Karpas-422 (cell line): ENCODE data around the gene CD7. TPM values are rescaled to one million over a fixed set of nuclear protein-coding genes. Genes with fewer than 3 reads are reported as not detected.

ENCODE experiments used
- DNase-seq: peaks from one replicate; pipeline ENCODE4 v3.0.0-alpha.2; 2015
- H2AFZ ChIP-seq: fragments of 200-600 bp; sonication (generic); 2 replicates; pipeline ENCODE4 v1.6.1; 2014; ENCODE audit warnings: antibody characterized with exemption, low read length, mixed read lengths
- H3K27ac ChIP-seq: fragments of 200-600 bp; sonication (generic); 2 replicates; pipeline ENCODE4 v1.5.1; 2014; ENCODE audit warnings: mild to moderate bottlenecking, low read length, moderate library complexity
- H3K27me3 ChIP-seq: fragments of 200-600 bp; sonication (generic); 2 replicates; pipeline ENCODE4 v1.6.1; 2014; ENCODE audit warnings: low read length, mixed read lengths
- H3K36me3 ChIP-seq: fragments of 200-600 bp; sonication (generic); 2 replicates; pipeline ENCODE4 v1.6.1; 2014; ENCODE audit warnings: low read length, mixed read lengths; ENCODE audit not compliant: insufficient read depth
- H3K4me1 ChIP-seq: fragments of 200-600 bp; sonication (generic); 2 replicates; pipeline ENCODE4 v1.6.1; 2014; ENCODE audit warnings: mild to moderate bottlenecking, low read length, mixed read lengths
- H3K4me2 ChIP-seq: fragments of 200-600 bp; sonication (generic); 2 replicates; pipeline ENCODE4 v1.6.1; 2014; ENCODE audit warnings: low read length, low read depth, mild to moderate bottlenecking; ENCODE audit not compliant: poor library complexity, severe bottlenecking
- H3K4me3 ChIP-seq: fragments of 200-600 bp; sonication (generic); 2 replicates; pipeline ENCODE4 v1.5.1; 2014; ENCODE audit warnings: mild to moderate bottlenecking, antibody characterized with exemption, low read length, mixed read lengths
- H3K79me2 ChIP-seq: fragments of 200-600 bp; sonication (generic); 2 replicates; pipeline ENCODE4 v1.6.1; 2014; ENCODE audit warnings: mild to moderate bottlenecking, low read length, mixed read lengths
- H3K9ac ChIP-seq: fragments of 200-600 bp; sonication (generic); 2 replicates; pipeline ENCODE4 v1.6.0; 2014; ENCODE audit warnings: low read length
- H3K9me2 ChIP-seq: fragments of 200-600 bp; sonication (generic), shearing (Covaris generic); replicated peaks from 2 replicates; pipeline ENCODE4 v1.6.0; 2014; ENCODE audit warnings: mild to moderate bottlenecking, low read length, moderate library complexity; ENCODE audit not compliant: insufficient read depth
- H3K9me3 ChIP-seq: fragments of 300-700, 200-600 bp; sonication (generic); 2 replicates; pipeline ENCODE4 v1.6.1; 2014; ENCODE audit warnings: low read length, mixed read lengths
- H4K20me1 ChIP-seq: fragments of 200-600 bp; sonication (generic); 2 replicates; pipeline ENCODE4 v1.6.1; 2014; ENCODE audit warnings: mild to moderate bottlenecking, antibody characterized with exemption, low read length, low read depth; ENCODE audit not compliant: insufficient read depth
- total RNA-seq: library from RNA; depleted of rRNA; stranded (reverse); fragments of >200 nt; shearing (Covaris generic); gene quantifications from 2 replicates; pipeline ENCODE4 v1.2.3, GENCODE V29; 2014; ENCODE audit warnings: low replicate concordance

Gene CD7
- total RNA-seq, 1 experiment from 2014 or later: not detected

- H3K9ac ChIP-seq: no peak overlapping the region
- H3K9me3 ChIP-seq: no peaks in the 10 kb centered on the region; the same call in 1 of the 2 replicates
- no peaks in the 10 kb centered on the region for H3K9me2 ChIP-seq
- peaks cover 7% of the 10 kb centered on the region; the same call in 1 of the 2 replicates for H3K4me1 ChIP-seq
- no peaks in the 10 kb centered on the region for H3K36me3 ChIP-seq
- no peak overlapping the region for H2AFZ ChIP-seq
- H3K27ac ChIP-seq: no peak overlapping the region
- H3K4me3 ChIP-seq: no peak overlapping the region
- peak; percentile 69 for DNase-seq
- H3K4me2 ChIP-seq: no peak overlapping the region
- H3K27me3 ChIP-seq: no peaks in the 10 kb centered on the region
- no peaks in the 10 kb centered on the region for H4K20me1 ChIP-seq
- no peaks in the 10 kb centered on the region for H3K79me2 ChIP-seq
These were observed 3.8 kb upstream of the CD7 start for GRCh38 chr17:82320956-82321927.

- Histone ChIP-seq H3K36me3 (no peaks in the 10 kb centered on the region), H3K4me1 (peaks cover 7% of the 10 kb centered on the region; the same call in 1 of the 2 replicates), H3K4me2 (no peak overlapping the region), H2AFZ (no peak overlapping the region), H3K27me3 (no peaks in the 10 kb centered on the region), H4K20me1 (no peaks in the 10 kb centered on the region), H3K4me3 (no peak overlapping the region), H3K9me3 (no peaks in the 10 kb centered on the region; the same call in 1 of the 2 replicates), H3K27ac (no peak overlapping the region), H3K9ac (no peak overlapping the region), H3K9me2 (no peaks in the 10 kb centered on the region), H3K79me2 (no peaks in the 10 kb centered on the region)
- DNase-seq: no peak
These were observed 2.9 kb upstream of the CD7 start for GRCh38 chr17:82320140-82320840.

- DNase-seq: no peak
- Histone ChIP-seq H3K9me3 (no peaks in the 10 kb centered on the region; the same call in 1 of the 2 replicates), H3K36me3 (no peaks in the 10 kb centered on the region), H3K4me3 (no peak overlapping the region), H3K79me2 (no peaks in the 10 kb centered on the region), H3K9me2 (no peaks in the 10 kb centered on the region), H3K4me1 (peaks cover 2% of the 10 kb centered on the region; the same call in 1 of the 2 replicates), H4K20me1 (no peaks in the 10 kb centered on the region), H3K27me3 (no peaks in the 10 kb centered on the region), H3K4me2 (no peak overlapping the region), H3K27ac (no peak overlapping the region), H3K9ac (no peak overlapping the region), H2AFZ (no peak overlapping the region)
These were observed 2.2 kb upstream of the CD7 start for GRCh38 chr17:82319619-82320062.

- H3K4me2 ChIP-seq: no peak overlapping the region
- no peaks in the 10 kb centered on the region; the same call in 1 of the 2 replicates for H3K9me3 ChIP-seq
These were observed 1.6 kb upstream of the CD7 start for GRCh38 chr17:82318772-82319606.

GRCh38 chr17:82318169-82318498, 726 bp upstream of the CD7 start:
- Histone ChIP-seq H3K36me3 (no peaks in the 10 kb centered on the region), H3K4me1 (no peaks in the 10 kb centered on the region), H3K9me3 (no peaks in the 10 kb centered on the region; the same call in 1 of the 2 replicates), H3K9me2 (no peaks in the 10 kb centered on the region), H3K79me2 (no peaks in the 10 kb centered on the region), H4K20me1 (no peaks in the 10 kb centered on the region), H3K27me3 (no peaks in the 10 kb centered on the region), H3K4me3 (no peak overlapping the region), H3K27ac (no peak overlapping the region), H3K4me2 (no peak overlapping the region), H3K9ac (no peak overlapping the region), H2AFZ (no peak overlapping the region)
- no peak for DNase-seq

More at GRCh38 chr17:82318772-82319606, 1.6 kb upstream of the CD7 start:
- H3K79me2 ChIP-seq: no peaks in the 10 kb centered on the region
- H3K9ac ChIP-seq: no peak overlapping the region
- no peaks in the 10 kb centered on the region for H3K36me3 ChIP-seq
- no peaks in the 10 kb centered on the region for H3K9me2 ChIP-seq
- no peaks in the 10 kb centered on the region for H3K27me3 ChIP-seq
- H3K4me3 ChIP-seq: no peak overlapping the region
- H4K20me1 ChIP-seq: no peaks in the 10 kb centered on the region
- H2AFZ ChIP-seq: no peak overlapping the region
- no peaks in the 10 kb centered on the region for H3K4me1 ChIP-seq
- DNase-seq: no peak
- H3K27ac ChIP-seq: no peak overlapping the region

GRCh38 chr17:82316651-82317393, 586 bp downstream of the CD7 start:
- H3K27me3 ChIP-seq: no peaks in the 10 kb centered on the region
- DNase-seq: no peak
- H2AFZ ChIP-seq: no peak overlapping the region
- no peak overlapping the region for H3K9ac ChIP-seq
- H3K4me3 ChIP-seq: no peak overlapping the region
- no peaks in the 10 kb centered on the region for H3K9me2 ChIP-seq
- no peaks in the 10 kb centered on the region for H3K36me3 ChIP-seq
- no peaks in the 10 kb centered on the region for H3K79me2 ChIP-seq
- no peak overlapping the region for H3K27ac ChIP-seq
- H3K9me3 ChIP-seq: no peaks in the 10 kb centered on the region; the same call in 1 of the 2 replicates
- no peak overlapping the region for H3K4me2 ChIP-seq
- no peaks in the 10 kb centered on the region for H3K4me1 ChIP-seq
- H4K20me1 ChIP-seq: no peaks in the 10 kb centered on the region

GRCh38 chr17:82315703-82316358, 1.6 kb downstream of the CD7 start:
- Histone ChIP-seq H3K27me3 (no peaks in the 10 kb centered on the region), H3K9ac (no peak overlapping the region), H3K36me3 (no peaks in the 10 kb centered on the region), H3K27ac (no peak overlapping the region), H3K4me2 (no peak overlapping the region), H3K9me3 (no peaks in the 10 kb centered on the region; the same call in 1 of the 2 replicates), H3K79me2 (no peaks in the 10 kb centered on the region), H3K4me1 (no peaks in the 10 kb centered on the region), H4K20me1 (no peaks in the 10 kb centered on the region), H3K9me2 (no peaks in the 10 kb centered on the region), H2AFZ (no peak overlapping the region), H3K4me3 (no peak overlapping the region)
- no peak for DNase-seq
